Measurements from ENCODE around the gene MYRIP.
"Not testable (repeated sequence)": the region's sequence is repeated elsewhere in the genome, so short reads cannot be mapped to it uniquely, and the experiment has no call there.

MYRIP gene

GRCh38 chr3:40247714-40248454 lies 438.5 kb downstream of the MYRIP start:
- DNase-seq = no peak

GRCh38 chr3:40248591-40248990 lies 439.2 kb downstream of the MYRIP start:
- DNase-seq = no peak

- DNase-seq = no peak
These were observed 439.8 kb downstream of the MYRIP start for GRCh38 chr3:40249168-40249567.

- DNase-seq = no peak
These were observed 445.1 kb downstream of the MYRIP start for GRCh38 chr3:40254491-40254890.

GRCh38 chr3:40254891-40255290 lies 445.5 kb downstream of the MYRIP start:
- DNase-seq = no peak

- no peak for DNase-seq
These were observed 446.1 kb downstream of the MYRIP start for GRCh38 chr3:40255532-40255931.

- no peak for DNase-seq
These were observed 448.7 kb downstream of the MYRIP start for GRCh38 chr3:40258064-40258463.

GRCh38 chr3:40258555-40258954 lies 449.1 kb downstream of the MYRIP start:
- DNase-seq = no peak

- DNase-seq = no peak
These were observed 452.9 kb downstream of the MYRIP start for GRCh38 chr3:40262331-40262730.

GRCh38 chr3:40264451-40264850 lies 455.0 kb downstream of the MYRIP start:
- no peak for DNase-seq

GRCh38 chr3:40265181-40265580 lies 455.8 kb downstream of the MYRIP start:
- DNase-seq = no peak

- no peak for DNase-seq
These were observed 458.7 kb downstream of the MYRIP start for GRCh38 chr3:40267937-40268724.

- no peak for DNase-seq
These were observed 459.6 kb downstream of the MYRIP start for GRCh38 chr3:40268802-40269524.

- no peak for DNase-seq
These were observed 469.4 kb downstream of the MYRIP start for GRCh38 chr3:40278791-40279190.

GRCh38 chr3:40281995-40282394 lies 472.6 kb downstream of the MYRIP start:
- no peak for DNase-seq

GRCh38 chr3:40283057-40283456 lies 473.6 kb downstream of the MYRIP start:
- DNase-seq = not testable (repeated sequence)

GRCh38 chr3:40287248-40287647 lies 477.8 kb downstream of the MYRIP start:
- DNase-seq = no peak

GRCh38 chr3:40290396-40290795 lies 481.0 kb downstream of the MYRIP start:
- no peak for DNase-seq

GRCh38 chr3:40291471-40291870 lies 482.1 kb downstream of the MYRIP start:
- no peak for DNase-seq

GRCh38 chr3:40292637-40293349 lies 483.4 kb downstream of the MYRIP start:
- no peak for DNase-seq

- DNase-seq = no peak
These were observed 485.0 kb downstream of the MYRIP start for GRCh38 chr3:40294434-40294833.

- no peak for DNase-seq
These were observed 488.7 kb downstream of the MYRIP start for GRCh38 chr3:40298075-40298474.

- DNase-seq = no peak
These were observed 489.8 kb downstream of the MYRIP start for GRCh38 chr3:40299130-40299720.

Measured in stimulated activated CD4-positive, alpha-beta T cell treated with anti-CD3 and anti-CD28 coated beads, Interleukin-4, amount 100 ng/mL, for 24 hours (primary cell).